Adrenal gland (tissue), 12 donors: ENCODE measurements around the gene MEGF11. TPM values are rescaled to one million over a fixed set of nuclear protein-coding genes. Genes with fewer than 3 reads are reported as not detected.

Experiments used
- DNase-seq, 7 donors: peaks; one replicate each; pipeline ENCODE4 v3.0.0-alpha.2; 2019 to 2020
- H3K27ac ChIP-seq, 5 donors: fragments of 200-600 bp; sonication (generic) in 4 of 5; 1 replicate in 3 of 5; 2 replicates in 2 of 5; pipeline versions ENCODE4 v1.5.1 to v1.8.0; 2016 to 2020; ENCODE audit warnings: mild to moderate bottlenecking in 1 of 5
- H3K27me3 ChIP-seq: fragments of 200-600 bp; 2 replicates; pipeline ENCODE4 v1.8.0; 2021
- H3K36me3 ChIP-seq, 2 donors: fragments of 200-600 bp; replicated peaks in 1 of 2; 1 replicate in 1 of 2; 2 replicates in 1 of 2; pipeline versions ENCODE4 v1.5.1 to v1.8.0; 2018 to 2022
- H3K4me1 ChIP-seq, 2 donors: fragments of 200-600 bp; replicated peaks in 1 of 2; 1 replicate in 1 of 2; 2 replicates in 1 of 2; pipeline versions ENCODE4 v1.5.1 to v1.8.0; 2018 to 2021
- H3K4me3 ChIP-seq, 4 donors: fragments of 200-600 bp; sonication (generic) in 3 of 4; one replicate each; pipeline ENCODE4 v1.5.1; 2016 to 2018
- H3K9me3 ChIP-seq, 3 donors: fragments of 200-600 bp; sonication (generic) in 1 of 3; replicated peaks in 1 of 3; 1 replicate in 2 of 3; 2 replicates in 1 of 3; pipeline versions ENCODE4 v1.5.1 to v1.8.0; 2016 to 2021
- CTCF ChIP-seq, 6 experiments: fragments of 450-650 bp in 4 of 6; fragments of 200-600 bp in 2 of 6; sonication (generic) in 1 of 6; IDR thresholded peaks; 1 replicate in 5 of 6; 2 replicates in 1 of 6; pipeline versions ENCODE4 v1.5.1 to v1.8.0; 2016 to 2021; ENCODE audit warnings: antibody characterized with exemption in 6 of 6, mild to moderate bottlenecking in 2 of 6, moderate library complexity in 1 of 6
- POLR2A ChIP-seq, 2 donors: fragments of 450-650 bp; IDR thresholded peaks; one replicate each; pipeline ENCODE4 v1.6.1; 2017; ENCODE audit warnings: antibody characterized with exemption in 2 of 2, mild to moderate bottlenecking in 2 of 2, moderate library complexity in 1 of 2
- WGBS, 4 donors: extraction: QIAGEN DNeasy Blood & Tissue Kit in 2 of 4; methylation state at CpG; one replicate each; pipeline versions ENCODE4 v1.1.5 to v1.1.7; 2013 to 2017; 5-methylcytosine and 5-hydroxymethylcytosine counted together
- intact Hi-C, 2 donors: fragments of 100-400 bp; cut with DNase I; formaldehyde crosslinking; loops; one replicate each; pipeline versions ENCODE4 v1.14.1 to v1.15.0; 2022 to 2023
- polyA plus RNA-seq, 3 donors: library from polyadenylated mRNA; stranded (reverse); fragments of 200-250 nt in 2 of 3; fragments of 350-450 nt in 1 of 3; fragmentation: Illumina TruSeq in 1 of 3; extraction: RNeasy Lipid Tissue Mini Kit (QIAGEN cat#74804) in 1 of 3; gene quantifications; one replicate each; pipeline ENCODE4 v1.2.3, GENCODE V29; 2013 to 2014
- total RNA-seq, 9 donors: library from RNA; depleted of rRNA in 4 of 9; stranded (reverse); fragments of >200 nt in 4 of 9; fragments of 120-200 nt in 1 of 9; fragmentation: NEBNext Ultra II Directional in 1 of 9; extraction: Animal tissue kit (Norgen Biotek cat#: 25700) in 1 of 9; gene quantifications; one replicate each; pipeline versions ENCODE4 v1.1.0 to v1.2.4, GENCODE V29; 2013 to 2023
- donor health status: healthy with polysubstance abuse.
- donor health status: Bipolar disorder and iron deficiency.
- donor health status: DM: yes; HTN: yes; CAD: no.
- donor health status: DM: no; HTN: no; CAD: no.
- donor health status: DM: no; HTN: no; CAD: no.
- donor health status: DM: yes; HTN: yes; CAD: no.

The MEGF11 gene
- total and polyA plus RNA-seq, 12 donors, result 0.04 to 0.98 (median 0.14) TPM; not detected in 5

- no peaks in the 10 kb centered on the region for H3K36me3 ChIP-seq
- no peaks in the 10 kb centered on the region for H3K9me3 ChIP-seq
- no peaks in the 10 kb centered on the region for H3K4me1 ChIP-seq
- intact Hi-C loops, result no loop called here
- H3K4me3 ChIP-seq, result no peak overlapping the region
- H3K27me3 ChIP-seq, result no peaks in the 10 kb centered on the region
- DNase-seq, result no peak
- WGBS, 4 donors, result 64 to 82% (median 79%) methylated on average over 2 of the region's 2 CpGs
- no peak overlapping the region for H3K27ac ChIP-seq
- TF ChIP-seq POLR2A (IDR thresholded peaks at IDR 0.05) (no peak), CTCF (IDR thresholded peaks at IDR 0.05) (no peak)
Observed at GRCh38 chr15:66216806-66217205, 36.7 kb downstream of the MEGF11 start.

- Histone ChIP-seq H3K4me3 (no peak overlapping the region), H3K4me1 (no peaks in the 10 kb centered on the region), H3K27me3 (no peaks in the 10 kb centered on the region), H3K27ac (no peak overlapping the region), H3K36me3 (no peaks in the 10 kb centered on the region), H3K9me3 (no peaks in the 10 kb centered on the region)
- no peak for DNase-seq
- 75 to 85% (median 82%) methylated on average over 4 of the region's 4 CpGs for WGBS, 4 donors
- intact Hi-C loops, result no loop called here
- no peak for TF ChIP-seq POLR2A (IDR thresholded peaks at IDR 0.05)
- TF ChIP-seq CTCF (IDR thresholded peaks at IDR 0.05), result no peak
Observed at GRCh38 chr15:66215811-66216210, 37.7 kb downstream of the MEGF11 start.

- Histone ChIP-seq H3K36me3 (no peaks in the 10 kb centered on the region), H3K4me1 (no peaks in the 10 kb centered on the region), H3K27ac (no peak overlapping the region), H3K9me3 (no peaks in the 10 kb centered on the region), H3K27me3 (no peaks in the 10 kb centered on the region), H3K4me3 (no peak overlapping the region)
- no peak for TF ChIP-seq CTCF (IDR thresholded peaks at IDR 0.05)
- TF ChIP-seq POLR2A (IDR thresholded peaks at IDR 0.05), result no peak
- intact Hi-C loops, result no loop called here
- no peak for DNase-seq
- WGBS, 4 donors, result 71 to 92% (median 75%) methylated on average over 3 to 4 of the region's 4 CpGs
Observed at GRCh38 chr15:66214246-66214645, 39.3 kb downstream of the MEGF11 start.

- Histone ChIP-seq H3K27me3 (no peaks in the 10 kb centered on the region), H3K36me3 (no peaks in the 10 kb centered on the region), H3K9me3 (no peaks in the 10 kb centered on the region), H3K27ac (no peak overlapping the region), H3K4me3 (no peak overlapping the region), H3K4me1 (no peaks in the 10 kb centered on the region)
- no peak for DNase-seq
- 66 to 100% (median 82%) methylated on average over 1 to 5 of the region's 5 CpGs for WGBS, 4 donors
- intact Hi-C loops, result no loop called here
- no peak for TF ChIP-seq CTCF (IDR thresholded peaks at IDR 0.05)
- no peak for TF ChIP-seq POLR2A (IDR thresholded peaks at IDR 0.05)
Observed at GRCh38 chr15:66212563-66212921, 41.0 kb downstream of the MEGF11 start.
